ENCODE measurements around the gene CERS1.
"Not testable (repeated sequence)": the region's sequence is repeated elsewhere in the genome, so short reads cannot be mapped to it uniquely, and the experiment has no call there.

CERS1 gene

DNA sequence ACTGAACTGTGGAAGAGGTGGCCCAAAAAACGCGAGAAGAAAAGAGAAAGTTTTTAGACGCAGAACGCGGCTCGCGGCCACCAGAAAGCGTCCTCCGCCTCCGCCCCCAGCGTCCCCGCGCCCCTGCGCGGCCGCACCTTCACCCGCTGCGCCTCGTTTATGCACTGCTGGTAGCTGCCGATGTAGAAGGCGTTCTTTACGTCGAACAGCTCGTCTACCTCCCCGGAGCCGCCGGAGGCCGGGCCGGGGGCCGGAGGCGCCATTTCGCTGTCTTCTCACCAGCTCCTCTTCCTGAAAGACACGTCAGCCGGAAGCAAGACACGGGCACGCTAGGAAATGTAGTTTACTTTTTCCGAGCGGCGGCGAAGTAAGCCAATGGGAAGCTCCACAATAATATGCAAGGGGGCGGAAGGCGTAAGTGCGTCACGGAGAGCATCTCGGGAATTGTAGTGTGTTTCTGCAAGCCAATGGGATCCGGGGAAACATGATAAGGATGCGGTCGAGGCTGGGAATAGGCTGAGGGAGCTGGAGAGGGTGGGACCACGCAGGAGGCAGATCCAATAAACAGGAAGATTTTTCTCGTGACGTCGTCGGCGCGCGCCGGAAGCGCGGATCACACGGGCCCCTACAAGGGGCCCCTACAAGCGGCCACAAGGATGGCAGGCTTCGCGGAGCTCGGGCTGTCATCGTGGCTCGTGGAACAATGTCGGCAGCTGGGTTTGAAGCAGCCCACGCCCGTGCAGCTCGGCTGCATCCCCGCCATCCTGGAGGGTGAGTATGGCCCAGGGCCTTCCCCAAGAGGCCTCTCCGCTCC is 23.3 kb upstream of the CERS1 start, which contains the start of the genes COPE and DDX49:
TSS of gene COPE (minus strand) at position 302 of the 814 bp plus-strand sequence. CDS start at position 263, 39 bp downstream.
TSS of gene DDX49 (plus strand) at position 630 of the 814 bp plus-strand sequence. CDS start at position 657, 27 bp downstream.
- peak; percentile 99 for DNase-seq

DNA sequence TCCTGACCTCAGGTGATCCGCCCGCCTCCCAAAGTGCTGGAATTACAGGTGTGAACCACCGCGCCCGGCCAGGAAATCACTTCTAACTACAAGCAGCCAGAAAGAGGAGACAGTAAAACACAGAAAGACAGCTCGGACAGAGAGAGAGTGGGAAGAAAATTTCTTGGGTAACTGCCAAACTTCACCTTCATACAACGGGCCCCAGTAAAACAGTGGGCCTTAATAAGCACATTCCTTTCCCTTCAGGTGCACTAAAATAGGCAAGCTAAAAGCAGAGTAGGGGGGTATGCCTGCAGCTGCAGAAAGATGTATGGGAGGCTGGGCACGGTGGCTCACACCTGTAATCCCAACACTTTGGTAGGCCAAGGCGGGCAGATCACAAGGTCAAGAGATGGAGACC is 21.6 kb upstream of the CERS1 start:
- DNase-seq: not testable (repeated sequence)

DNA sequence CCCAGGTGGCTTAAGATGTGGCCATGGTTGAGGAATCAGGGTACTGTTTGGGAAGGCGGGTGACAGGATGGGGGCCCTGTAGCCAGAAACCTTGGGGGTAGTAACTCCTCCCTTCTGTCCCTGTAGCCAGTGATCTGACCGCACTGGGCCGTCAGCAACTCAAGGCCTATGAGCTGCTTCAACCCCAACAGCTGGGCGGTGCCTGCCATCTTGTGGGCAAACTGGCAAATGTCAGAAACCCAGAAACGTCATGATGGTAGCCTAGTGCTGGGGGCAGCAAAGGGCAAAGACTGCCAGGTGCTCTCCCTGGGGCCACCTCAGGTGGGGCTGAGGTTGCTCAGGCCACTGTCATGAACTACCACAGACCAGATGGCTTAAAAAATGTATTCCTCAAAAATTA is 19.7 kb upstream of the CERS1 start:
- peak; percentile 43 for DNase-seq

DNA sequence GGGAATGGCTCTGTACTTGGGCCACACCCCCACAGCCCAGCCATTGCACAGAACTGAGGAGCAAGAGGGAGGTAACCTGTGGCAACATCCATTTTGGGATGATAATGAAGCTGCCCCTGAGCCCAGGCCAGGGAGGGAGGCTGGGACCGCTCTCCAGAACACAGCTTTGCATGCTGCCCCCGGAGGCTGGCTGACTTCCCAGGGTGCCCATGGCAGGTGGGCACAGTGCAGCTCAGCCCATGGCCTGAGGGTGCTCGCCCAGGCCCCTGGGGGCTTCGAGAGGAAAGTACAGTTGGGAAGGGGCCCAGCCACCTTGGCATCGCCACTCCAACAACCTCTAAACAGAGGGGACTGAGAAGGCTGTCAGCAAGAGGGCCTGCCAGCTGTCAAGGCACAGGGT is 17.5 kb upstream of the CERS1 start:
- DNase-seq: no peak

DNA sequence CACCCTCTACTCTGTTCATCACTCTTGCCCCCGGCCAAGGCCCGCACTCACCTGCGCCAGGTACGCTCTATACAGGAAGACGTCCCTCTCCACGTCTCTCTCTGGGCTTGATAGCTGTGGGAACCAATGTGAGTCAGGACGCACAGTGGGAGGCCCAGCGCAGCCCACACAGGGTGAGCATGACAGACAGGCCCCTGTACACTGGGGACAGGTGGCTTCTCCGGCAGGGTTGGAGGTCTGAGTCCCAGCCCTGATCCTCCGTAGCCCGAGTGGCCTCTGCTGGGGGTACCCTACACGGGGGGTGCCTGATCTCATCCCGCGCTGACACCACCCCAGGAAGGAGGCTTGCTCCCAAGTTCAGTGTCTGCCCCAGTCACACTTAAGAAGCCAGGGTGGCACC is 17.0 kb upstream of the CERS1 start:
- no peak for DNase-seq

DNA sequence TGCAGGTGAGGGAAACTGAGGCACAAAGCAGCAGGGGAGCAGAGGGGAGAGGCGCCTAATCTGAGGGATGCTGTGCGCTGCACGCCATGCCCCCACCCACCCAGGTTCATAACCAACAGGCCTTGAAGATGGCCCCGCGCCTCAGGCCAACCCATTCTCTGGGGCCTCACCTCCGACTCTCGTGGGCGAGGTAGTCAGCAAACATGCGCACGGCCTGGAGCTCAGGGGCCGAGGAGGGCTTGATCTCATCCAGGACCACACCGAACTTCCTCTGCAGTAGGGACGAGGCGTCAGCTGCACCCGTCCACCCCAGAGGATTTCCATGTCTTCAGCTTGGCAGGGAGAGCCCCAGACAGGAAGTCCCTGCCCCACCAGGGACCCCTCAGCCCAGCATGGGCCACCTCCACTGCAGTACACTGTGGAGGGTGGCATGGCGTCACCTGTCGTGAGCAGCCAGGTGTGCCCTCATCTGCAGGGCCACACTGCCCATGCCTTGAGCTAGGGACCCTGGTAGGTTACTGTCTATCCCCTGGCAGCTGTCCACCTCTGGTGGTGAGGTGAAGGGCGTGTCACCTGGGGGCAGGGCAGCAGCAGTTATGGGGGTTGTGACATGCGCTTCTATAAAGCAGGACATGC is 15.0 kb upstream of the CERS1 start:
- DNase-seq: no peak

DNA sequence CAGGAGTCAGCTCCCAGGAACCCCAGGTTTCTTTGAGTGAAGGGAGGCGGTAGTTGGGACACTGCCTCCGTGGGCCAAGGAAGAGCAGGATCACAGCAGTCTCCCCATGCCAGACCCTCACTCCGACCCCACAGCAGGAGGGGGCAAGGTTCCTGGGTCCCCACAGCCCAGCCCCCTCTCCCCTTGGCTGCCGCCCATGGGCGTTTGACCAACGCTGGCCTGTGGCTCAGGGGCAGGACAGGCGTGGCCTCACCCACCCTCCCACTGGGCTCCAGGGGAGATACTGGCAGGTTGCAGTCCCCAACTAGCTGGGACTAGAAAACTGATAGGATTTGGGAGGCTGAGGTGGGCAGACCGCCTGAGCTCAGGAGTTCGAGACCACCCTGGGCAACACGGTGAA is 14.1 kb upstream of the CERS1 start:
- DNase-seq: no peak

DNA sequence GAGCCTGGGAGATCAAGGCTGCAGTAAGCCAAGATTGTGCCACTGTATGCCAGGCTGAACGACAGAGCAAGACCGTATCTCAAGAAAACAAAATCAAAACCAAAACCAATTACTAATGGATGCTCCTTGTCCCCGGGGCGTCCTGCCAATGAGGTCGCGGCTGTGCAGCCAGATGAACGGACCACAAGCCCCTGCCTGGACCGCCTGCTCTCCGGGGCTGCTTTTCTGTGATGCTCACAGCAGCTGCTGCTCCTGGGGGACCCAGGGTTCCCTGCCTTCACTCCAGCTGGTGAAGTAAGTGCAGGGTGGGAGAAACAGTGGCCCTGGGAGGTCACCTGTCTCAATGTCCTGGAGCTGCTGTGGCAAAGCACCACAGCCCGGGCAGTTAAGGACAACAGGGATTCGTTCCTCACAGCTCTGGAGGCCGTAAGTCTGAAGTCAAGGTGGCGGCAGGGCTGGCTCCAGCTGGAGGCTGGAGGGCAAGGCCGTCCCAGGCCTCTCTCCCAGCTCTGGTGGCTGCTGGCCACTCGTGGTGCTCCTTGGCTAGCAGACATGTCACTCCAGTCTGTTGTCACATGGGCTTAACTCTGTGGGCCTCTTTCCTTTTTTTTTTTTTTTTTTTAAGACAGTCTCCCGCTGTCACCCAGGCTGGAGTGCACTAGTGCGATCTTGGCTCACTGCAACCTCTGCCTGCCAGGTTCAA is 13.1 kb upstream of the CERS1 start:
- DNase-seq: no peak

DNA sequence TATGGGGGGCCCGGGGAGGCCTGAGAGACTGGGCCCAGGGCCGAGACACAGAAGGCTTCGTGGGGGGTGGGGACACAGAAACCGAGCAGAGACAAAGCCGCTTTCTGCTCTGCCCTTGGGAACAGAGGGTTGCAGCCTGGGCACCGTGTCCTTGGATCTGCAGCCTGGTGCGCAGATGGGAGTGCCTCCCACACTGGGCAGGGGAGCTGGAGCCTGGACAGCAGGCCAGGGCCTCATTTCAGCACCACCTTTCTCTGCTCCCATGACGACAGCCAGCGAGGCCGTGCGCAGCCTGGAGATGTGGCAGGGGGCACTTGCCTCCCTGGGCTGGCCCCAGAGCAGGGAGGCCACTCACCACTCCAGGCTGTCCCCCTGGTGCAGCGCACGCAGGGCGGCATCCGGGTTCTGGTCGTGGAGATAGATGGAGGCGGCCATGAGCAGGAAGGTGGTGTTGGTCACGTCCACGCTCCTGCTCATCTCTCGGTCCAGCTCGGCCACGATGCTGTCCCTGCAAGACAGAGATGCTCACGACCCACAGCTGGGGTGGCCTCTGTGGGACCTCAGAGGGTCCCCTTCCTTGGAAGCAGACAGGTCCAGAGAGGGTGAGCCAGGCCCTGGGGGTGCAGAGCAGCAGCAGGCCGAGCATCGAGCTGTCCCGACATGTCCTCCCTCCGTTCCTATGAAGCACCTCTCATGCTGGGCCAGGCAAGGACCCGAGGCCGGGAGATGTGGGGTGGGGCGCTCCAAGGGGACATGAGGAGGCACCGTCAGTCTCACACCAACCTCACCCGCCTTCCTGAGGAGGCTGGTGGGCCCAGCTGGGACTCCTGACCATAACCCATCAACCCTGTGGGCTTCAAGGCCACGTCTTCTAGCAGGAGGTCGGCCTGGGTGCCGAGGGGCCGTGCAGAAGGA is 10.9 kb upstream of the CERS1 start:
- no peak for DNase-seq

DNA sequence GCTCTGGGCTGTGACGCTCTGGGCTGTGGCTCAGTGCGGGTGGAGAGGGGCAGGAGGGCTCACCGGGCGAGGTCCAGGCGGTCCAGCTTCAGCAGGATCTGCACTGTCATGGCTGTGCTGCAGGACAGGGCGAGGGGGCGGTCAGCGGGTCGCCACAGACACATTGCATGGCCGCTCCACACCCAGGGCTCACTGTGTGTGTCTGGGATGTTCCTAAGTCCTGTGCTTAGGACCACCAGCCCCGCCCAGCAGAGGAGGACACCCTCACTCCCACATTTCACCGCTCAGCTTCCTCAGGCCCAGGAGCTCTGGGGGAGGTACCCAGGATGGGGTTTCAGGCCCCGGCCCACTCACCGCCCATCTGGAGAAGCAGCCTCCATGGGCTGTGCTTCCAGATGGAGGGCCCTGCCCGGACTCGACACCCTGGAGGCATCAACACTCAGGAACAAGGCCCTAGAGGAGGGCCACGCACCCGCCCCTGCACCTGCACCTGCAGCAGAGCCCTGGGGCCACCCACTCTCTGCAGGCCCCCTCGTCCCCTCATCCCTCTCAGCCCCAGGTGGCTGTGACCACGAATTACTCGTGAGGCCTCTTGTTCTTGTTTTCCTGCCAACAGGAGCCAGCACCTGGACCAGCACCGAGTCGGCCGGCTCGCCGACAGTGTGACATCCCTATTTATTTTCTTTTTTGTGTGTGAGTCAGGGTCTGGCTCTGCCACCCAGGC is 9.7 kb upstream of the CERS1 start:
- DNase-seq: no peak

DNA sequence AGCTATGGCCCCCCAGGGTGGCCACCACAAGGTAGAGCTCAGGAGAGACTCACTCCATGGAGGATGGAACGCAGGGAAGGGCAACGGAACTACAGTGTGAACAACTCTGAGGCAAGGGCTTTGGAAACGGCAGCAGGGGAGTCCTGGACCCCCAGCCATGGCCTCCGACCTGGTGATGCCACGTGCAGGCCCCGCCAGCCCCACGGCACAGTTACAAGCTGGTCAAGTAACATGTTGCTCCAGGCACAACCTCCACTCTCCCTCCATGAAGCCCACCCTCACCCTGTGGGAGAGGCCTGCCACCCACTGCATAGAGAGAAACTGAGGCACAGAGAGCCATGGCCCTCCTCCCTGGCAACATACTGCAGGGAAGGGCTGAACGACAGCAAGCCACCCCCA is 9.1 kb upstream of the CERS1 start:
- no peak for DNase-seq

DNA sequence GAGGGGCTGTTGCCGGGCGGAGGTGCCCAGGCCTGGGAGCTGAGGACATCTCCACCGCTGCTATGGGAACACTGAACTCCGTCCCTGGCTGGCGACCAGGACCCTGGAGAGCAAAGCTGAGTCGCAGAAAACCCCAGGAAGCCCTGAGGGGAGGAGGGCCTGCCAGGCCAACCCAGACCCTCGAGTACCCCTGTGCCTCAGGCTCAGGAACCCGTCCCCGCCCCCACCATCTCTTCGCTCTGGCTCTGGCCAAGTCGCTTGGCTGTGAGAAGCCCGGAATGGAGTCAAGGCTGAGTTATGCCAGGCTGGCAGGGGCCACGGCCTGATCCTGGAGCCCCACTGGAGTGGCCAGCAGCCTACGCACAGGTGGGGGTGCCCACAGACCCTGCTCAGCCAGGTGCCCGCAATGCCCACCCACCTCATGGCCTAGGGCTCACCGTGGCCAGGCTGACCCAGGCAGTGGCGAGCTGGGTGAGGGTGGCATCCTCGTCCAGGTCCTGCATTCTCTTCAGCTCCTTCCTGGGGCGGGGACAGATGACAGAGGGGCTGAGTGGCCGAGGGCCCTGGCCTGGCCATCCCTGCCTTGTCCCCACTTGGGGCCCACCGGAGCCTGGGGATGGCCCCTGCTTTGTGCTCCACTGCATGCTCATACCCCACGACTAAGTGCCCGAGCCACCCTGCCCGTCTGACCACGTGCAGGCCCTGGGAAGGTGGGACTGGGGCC is 8.5 kb upstream of the CERS1 start:
- DNase-seq: no peak

DNA sequence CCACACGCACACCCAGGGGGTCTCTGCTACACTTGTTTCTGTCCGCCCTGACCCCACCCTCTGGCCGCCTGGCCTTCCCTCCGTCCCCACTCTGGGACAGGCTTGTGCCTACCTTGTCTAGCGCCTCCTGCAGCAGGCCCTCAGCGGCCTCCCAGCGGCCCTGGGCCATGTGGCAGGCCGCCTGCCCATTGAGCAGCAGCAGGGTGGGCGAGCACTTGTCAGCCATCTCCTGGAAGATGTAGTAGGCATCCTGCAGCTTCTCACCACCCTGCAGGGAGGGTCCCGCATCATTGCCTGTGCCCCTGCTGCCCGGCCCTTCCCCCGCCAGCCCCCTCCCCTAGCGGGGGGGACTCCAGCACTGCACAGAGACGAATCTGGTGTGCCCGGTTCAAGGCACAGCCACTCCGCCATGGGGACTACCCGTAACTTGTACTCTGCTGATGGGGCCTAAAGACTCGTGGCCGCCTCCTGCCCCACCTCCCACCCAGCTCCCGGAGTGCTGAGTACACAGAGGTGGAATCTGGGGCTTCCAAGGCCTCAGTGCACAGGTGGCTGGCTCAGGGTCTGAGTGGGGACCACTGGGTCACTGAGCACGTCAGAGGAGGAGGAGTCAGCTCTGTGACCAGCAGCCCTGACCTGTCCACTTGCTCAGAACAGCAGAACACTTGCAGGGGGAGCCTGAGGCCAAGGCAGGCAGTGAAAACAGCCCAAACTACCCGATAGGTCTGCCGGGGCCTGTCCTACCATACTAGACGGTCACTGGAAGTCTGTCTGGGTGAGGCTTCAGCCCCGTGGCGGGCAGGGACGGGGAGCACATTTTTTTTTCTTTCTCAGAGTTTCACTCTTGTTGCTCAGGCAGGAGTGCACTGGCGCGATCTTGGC is 7.4 kb upstream of the CERS1 start:
- DNase-seq: no peak

DNA sequence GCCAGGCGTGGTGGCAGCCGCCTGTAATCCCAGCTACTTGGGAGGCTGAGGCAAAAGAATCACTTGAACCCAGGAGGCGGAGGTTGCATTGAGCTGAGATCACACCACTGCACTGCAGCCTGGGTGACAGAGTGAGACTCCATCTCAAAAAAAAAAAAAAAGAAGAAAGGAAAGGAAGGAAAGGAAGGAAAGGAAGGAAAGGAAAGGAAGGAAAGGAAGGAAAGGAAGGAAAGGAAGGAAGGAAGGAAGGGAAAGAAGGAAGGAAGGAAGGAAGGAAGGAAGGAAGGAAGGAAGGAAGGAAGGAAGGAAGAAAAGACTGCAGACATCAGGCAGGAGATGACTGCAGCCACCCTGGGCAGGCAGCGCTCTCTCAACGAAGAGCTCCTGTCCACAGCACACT is 6.6 kb upstream of the CERS1 start:
- DNase-seq: not testable (repeated sequence)

DNA sequence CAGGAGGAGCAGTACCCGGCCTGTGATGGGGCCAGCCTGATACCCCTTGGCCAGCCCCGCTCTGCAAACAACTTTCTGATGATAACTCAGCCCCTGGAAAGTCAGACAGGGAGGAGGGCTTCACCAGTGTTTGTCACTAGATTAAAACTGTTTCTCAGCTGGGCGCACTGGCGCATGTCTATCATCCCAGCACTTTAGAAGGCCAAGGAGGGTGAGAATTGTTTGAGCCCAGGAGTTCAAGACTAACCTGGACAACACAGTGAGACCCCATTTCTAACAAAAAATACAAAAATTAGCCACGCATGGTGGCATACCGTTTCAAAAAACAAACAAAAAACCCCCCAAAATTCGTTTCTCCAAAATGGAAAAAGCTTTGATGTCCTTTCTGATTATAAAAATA is 5.5 kb upstream of the CERS1 start:
- no peak for DNase-seq

DNA sequence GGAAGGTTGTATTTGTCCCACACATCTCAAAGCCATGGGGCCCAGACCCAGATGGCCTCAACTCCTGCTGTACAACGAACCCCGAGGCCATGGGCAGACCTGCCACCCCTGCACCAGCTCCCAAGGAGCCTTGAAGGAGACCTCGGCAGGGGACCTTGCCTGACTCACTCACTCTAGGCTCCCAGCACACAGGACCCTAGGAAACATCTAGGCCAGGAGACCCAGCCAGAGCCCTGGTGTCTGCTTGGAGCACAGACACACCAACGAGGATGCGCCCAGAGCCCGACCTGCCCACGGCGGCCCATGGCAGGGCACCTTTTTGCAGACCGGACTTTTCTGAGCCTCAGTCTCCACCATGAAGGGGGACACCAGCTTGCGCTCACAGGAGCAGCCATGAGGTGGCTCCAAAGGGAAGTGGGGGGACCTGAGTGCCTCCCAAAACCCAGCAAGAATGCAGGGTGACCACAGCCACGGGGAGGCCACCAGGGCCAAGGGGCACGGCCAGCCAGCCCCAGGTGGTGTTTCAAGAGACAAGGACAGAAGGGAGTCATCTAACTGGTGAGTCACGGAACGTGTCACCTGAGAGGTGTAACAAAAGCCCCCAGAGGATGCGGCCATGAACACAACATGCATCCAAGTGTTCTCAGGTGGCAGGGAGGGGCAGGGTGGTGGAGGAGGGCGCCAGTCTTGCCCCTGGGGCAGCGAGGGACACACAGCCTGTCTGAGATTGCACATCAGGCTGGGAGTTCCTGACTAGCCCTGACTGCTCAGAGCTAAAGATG is 4.9 kb upstream of the CERS1 start:
- DNase-seq: no peak

DNA sequence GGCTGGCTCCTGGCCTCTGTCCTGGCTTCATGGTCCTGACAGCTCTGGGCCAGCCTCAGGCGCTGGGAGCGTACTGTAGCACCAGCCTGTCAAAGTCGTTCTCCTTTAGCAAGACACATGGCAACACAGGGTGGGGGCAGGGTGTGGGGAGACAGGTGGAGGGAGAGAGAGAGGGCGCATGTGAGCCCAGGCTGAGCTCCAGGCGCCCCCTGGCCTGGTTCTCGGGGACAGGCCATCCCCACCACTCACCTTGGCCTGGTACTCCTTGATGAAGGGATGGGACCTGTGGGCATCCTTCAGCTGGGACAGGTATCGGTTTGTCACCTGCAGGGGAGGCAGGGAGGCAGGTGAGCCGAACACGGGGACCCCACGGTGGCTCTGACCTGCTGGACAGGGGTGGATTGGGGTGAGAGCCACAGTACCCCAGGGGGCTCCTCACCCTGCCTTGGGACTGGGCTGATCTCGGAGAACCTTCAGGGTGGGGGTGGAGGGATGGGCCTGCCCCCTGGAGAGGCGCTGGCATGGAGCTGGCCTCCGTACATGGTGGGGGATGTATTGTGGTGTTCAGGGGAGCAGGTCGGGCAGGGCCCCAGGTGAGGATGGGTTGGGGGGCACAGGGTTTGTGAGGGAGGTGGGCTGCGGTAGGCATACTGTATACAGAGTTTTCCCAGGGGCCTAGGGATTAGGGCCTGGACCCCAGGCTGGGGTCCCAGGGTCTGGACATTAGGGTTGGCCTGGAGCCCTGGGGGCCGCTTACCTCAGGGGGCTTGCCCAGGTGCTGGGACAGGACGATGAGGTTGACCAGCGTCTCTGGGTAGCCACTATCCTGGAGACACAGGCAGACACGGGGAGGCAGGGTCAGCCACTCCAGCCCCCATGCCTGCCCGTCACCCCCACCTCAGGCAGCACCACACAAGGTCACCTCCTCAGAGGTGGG is 3.9 kb upstream of the CERS1 start:
- DNase-seq: no peak
